ENCODE measurements around the gene FAM200A.
"Not testable (repeated sequence)": the region's sequence is repeated elsewhere in the genome, so short reads cannot be mapped to it uniquely, and the experiment has no call there.

DNA sequence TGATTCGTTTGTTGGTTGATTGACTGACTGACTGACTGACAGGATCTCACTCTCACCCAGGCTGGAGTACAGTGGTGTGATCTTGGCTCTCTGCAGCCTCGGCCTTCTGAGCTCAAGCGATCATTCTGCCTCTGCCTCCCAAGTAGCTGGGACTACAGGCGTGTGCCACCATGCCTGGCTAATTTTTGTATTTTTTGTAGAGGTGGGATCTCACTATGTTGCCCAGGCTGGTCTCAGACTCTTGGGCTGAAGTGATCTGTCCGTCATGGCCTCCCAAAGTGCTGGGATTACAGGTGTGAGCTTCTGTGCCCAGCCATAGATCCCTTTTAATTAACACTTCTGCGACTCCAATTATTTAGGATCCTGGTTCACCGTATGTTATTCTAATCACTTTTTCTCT is 16.9 kb upstream of the FAM200A start:
- TF ChIP-seq, protein P1, sequence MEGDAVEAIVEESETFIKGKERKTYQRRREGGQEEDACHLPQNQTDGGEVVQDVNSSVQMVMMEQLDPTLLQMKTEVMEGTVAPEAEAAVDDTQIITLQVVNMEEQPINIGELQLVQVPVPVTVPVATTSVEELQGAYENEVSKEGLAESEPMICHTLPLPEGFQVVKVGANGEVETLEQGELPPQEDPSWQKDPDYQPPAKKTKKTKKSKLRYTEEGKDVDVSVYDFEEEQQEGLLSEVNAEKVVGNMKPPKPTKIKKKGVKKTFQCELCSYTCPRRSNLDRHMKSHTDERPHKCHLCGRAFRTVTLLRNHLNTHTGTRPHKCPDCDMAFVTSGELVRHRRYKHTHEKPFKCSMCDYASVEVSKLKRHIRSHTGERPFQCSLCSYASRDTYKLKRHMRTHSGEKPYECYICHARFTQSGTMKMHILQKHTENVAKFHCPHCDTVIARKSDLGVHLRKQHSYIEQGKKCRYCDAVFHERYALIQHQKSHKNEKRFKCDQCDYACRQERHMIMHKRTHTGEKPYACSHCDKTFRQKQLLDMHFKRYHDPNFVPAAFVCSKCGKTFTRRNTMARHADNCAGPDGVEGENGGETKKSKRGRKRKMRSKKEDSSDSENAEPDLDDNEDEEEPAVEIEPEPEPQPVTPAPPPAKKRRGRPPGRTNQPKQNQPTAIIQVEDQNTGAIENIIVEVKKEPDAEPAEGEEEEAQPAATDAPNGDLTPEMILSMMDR (conservative IDR thresholded peaks at IDR 0.05; ENCODE audit: low read depth, low read length): not testable (repeated sequence)
- not testable (repeated sequence) for TF ChIP-seq EZH2 (IDR thresholded peaks at IDR 0.05; ENCODE audit: borderline replicate concordance, low read depth, low read length, poor library complexity, severe bottlenecking)

Data from A673 (cell line).